ENCODE data around the gene TXLNB.

TXLNB gene

GRCh38 chr6:139330826-139331500 lies 39.2 kb upstream of the TXLNB start:
- Histone ChIP-seq H3K27ac (ENCODE audit: low read length, poor library complexity, severe bottlenecking) (no peak overlapping the region), H3K79me1 (replicated peaks; ENCODE audit: low read length, poor library complexity, severe bottlenecking) (no peaks in the 10 kb centered on the region), H3K14ac (ENCODE audit: low read length in 2 of 2) (no peak overlapping the region), H2BK15ac (ENCODE audit: low read depth, poor library complexity, severe bottlenecking) (no peak overlapping the region), H3K4me1 (ENCODE audit: control insufficient read depth, insufficient read depth, low read depth, low read length) (no peaks in the 10 kb centered on the region), H3K4ac (ENCODE audit: low read depth in 1 of 2, low read length in 2 of 2) (no peak overlapping the region), H3K23ac (ENCODE audit: low read length in 2 of 2) (no peak overlapping the region), H2BK5ac (ENCODE audit: low read depth, low read length, poor library complexity, severe bottlenecking) (no peak overlapping the region), H3K4me2 (ENCODE audit: low read length, poor library complexity, severe bottlenecking) (no peak overlapping the region), H4K91ac (ENCODE audit: low read length) (no peak overlapping the region), H3K4me3 (ENCODE audit: insufficient read depth in 1 of 2, low read depth in 1 of 2, low read length in 2 of 2) (no peak overlapping the region), H2AFZ (ENCODE audit: low read depth, low read length) (no peak overlapping the region), H2AK5ac (ENCODE audit: low read length, severe bottlenecking) (no peak overlapping the region), H4K8ac (ENCODE audit: low read length) (no peak overlapping the region), H2BK120ac (ENCODE audit: low read depth, low read length) (no peak overlapping the region), H3K9me3 (ENCODE audit: control insufficient read depth, low read length) (no peaks in the 10 kb centered on the region), H3K36me3 (ENCODE audit: control insufficient read depth in 1 of 2, insufficient read depth in 2 of 2, low read depth in 1 of 2, low read length in 2 of 2) (no peaks in the 10 kb centered on the region), H3K9ac (ENCODE audit: low read length) (no peak overlapping the region), H3K27me3 (ENCODE audit: control insufficient read depth in 1 of 2, insufficient read depth in 1 of 2, low read length in 2 of 2) (no peaks in the 10 kb centered on the region), H3K18ac (ENCODE audit: low read depth in 1 of 2, low read length in 2 of 2) (no peak overlapping the region), H2BK12ac (ENCODE audit: low read length in 2 of 2) (no peak overlapping the region)
- no peak for DNase-seq
- 79% methylated on average over 3 of the region's 3 CpGs for WGBS

DNA sequence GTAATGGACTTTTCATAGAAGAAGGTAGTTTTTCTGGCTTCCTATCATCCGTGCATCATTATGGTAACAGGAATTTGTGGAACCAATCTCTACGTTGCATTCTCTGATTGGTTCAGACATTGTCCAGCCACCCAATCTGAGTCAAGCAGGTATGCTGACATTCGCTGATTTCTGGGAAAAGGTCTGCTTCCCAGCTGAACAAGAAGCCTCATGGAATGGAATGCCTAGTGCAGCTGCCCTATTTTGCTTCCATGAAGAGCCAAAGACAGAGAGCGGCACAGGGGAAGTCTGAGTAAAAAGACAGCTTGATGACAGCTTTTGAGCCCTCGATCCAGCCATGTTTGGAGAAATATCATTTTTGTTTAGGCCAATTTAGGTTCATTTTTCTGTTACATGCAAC lies 38.5 kb upstream of the TXLNB start:
- Histone ChIP-seq H3K4ac (ENCODE audit: low read depth in 1 of 2, low read length in 2 of 2) (no peak overlapping the region), H4K8ac (ENCODE audit: low read length) (no peak overlapping the region), H2BK120ac (ENCODE audit: low read depth, low read length) (no peak overlapping the region), H3K4me3 (ENCODE audit: insufficient read depth in 1 of 2, low read depth in 1 of 2, low read length in 2 of 2) (no peak overlapping the region), H3K18ac (ENCODE audit: low read depth in 1 of 2, low read length in 2 of 2) (no peak overlapping the region), H2BK15ac (ENCODE audit: low read depth, poor library complexity, severe bottlenecking) (no peak overlapping the region), H3K4me2 (ENCODE audit: low read length, poor library complexity, severe bottlenecking) (no peak overlapping the region), H2AFZ (ENCODE audit: low read depth, low read length) (no peak overlapping the region), H3K14ac (ENCODE audit: low read length in 2 of 2) (no peak overlapping the region), H3K79me1 (replicated peaks; ENCODE audit: low read length, poor library complexity, severe bottlenecking) (no peaks in the 10 kb centered on the region), H3K36me3 (ENCODE audit: control insufficient read depth in 1 of 2, insufficient read depth in 2 of 2, low read depth in 1 of 2, low read length in 2 of 2) (no peaks in the 10 kb centered on the region), H4K91ac (ENCODE audit: low read length) (no peak overlapping the region), H2AK5ac (ENCODE audit: low read length, severe bottlenecking) (no peak overlapping the region), H3K4me1 (ENCODE audit: control insufficient read depth, insufficient read depth, low read depth, low read length) (no peaks in the 10 kb centered on the region), H3K9me3 (ENCODE audit: control insufficient read depth, low read length) (no peaks in the 10 kb centered on the region), H3K9ac (ENCODE audit: low read length) (no peak overlapping the region), H3K23ac (ENCODE audit: low read length in 2 of 2) (no peak overlapping the region), H2BK5ac (ENCODE audit: low read depth, low read length, poor library complexity, severe bottlenecking) (no peak overlapping the region), H3K27ac (ENCODE audit: low read length, poor library complexity, severe bottlenecking) (no peak overlapping the region), H2BK12ac (ENCODE audit: low read length in 2 of 2) (peak overlapping the region in 1 of 2 experiments; percentile 21), H3K27me3 (ENCODE audit: control insufficient read depth in 1 of 2, insufficient read depth in 1 of 2, low read length in 2 of 2) (no peaks in the 10 kb centered on the region)
- no peak for DNase-seq
- 94% methylated on average over 4 of the region's 5 CpGs for WGBS

DNA sequence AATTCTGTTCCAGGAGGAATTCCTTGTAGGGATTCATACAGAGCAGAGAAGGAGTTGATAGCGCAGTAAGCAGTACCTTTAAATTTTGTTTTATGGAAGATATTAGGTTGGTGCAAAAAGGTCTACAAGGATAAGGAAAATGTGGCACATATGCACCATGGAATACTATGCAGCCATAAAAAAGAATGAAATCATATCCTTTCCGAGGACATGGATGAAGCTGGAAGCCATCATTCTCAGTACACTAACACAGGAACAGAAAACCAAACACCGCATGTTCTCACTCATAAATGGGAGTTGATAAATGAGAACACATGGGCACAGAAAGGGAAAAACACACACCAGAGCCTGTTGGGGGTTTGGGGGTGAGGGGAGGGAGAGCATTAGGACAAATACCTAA lies 37.4 kb upstream of the TXLNB start:
- 100% methylated on average over 2 of the region's 3 CpGs for WGBS
- no peak for DNase-seq

GRCh38 chr6:139327038-139327437 lies 35.2 kb upstream of the TXLNB start:
- Histone ChIP-seq H3K4me2 (ENCODE audit: low read length, poor library complexity, severe bottlenecking) (no peak overlapping the region), H2BK120ac (ENCODE audit: low read depth, low read length) (no peak overlapping the region), H2AFZ (ENCODE audit: low read depth, low read length) (no peak overlapping the region), H4K91ac (ENCODE audit: low read length) (no peak overlapping the region), H3K79me1 (replicated peaks; ENCODE audit: low read length, poor library complexity, severe bottlenecking) (no peaks in the 10 kb centered on the region), H2BK5ac (ENCODE audit: low read depth, low read length, poor library complexity, severe bottlenecking) (no peak overlapping the region), H3K27ac (ENCODE audit: low read length, poor library complexity, severe bottlenecking) (no peak overlapping the region), H3K4me3 (ENCODE audit: insufficient read depth in 1 of 2, low read depth in 1 of 2, low read length in 2 of 2) (no peak overlapping the region), H3K23ac (ENCODE audit: low read length in 2 of 2) (no peak overlapping the region), H3K14ac (ENCODE audit: low read length in 2 of 2) (no peak overlapping the region), H3K4ac (ENCODE audit: low read depth in 1 of 2, low read length in 2 of 2) (no peak overlapping the region), H3K27me3 (ENCODE audit: control insufficient read depth in 1 of 2, insufficient read depth in 1 of 2, low read length in 2 of 2) (no peaks in the 10 kb centered on the region), H3K18ac (ENCODE audit: low read depth in 1 of 2, low read length in 2 of 2) (no peak overlapping the region), H2BK12ac (ENCODE audit: low read length in 2 of 2) (no peak overlapping the region), H3K9me3 (ENCODE audit: control insufficient read depth, low read length) (no peaks in the 10 kb centered on the region), H3K9ac (ENCODE audit: low read length) (no peak overlapping the region), H2BK15ac (ENCODE audit: low read depth, poor library complexity, severe bottlenecking) (no peak overlapping the region), H4K8ac (ENCODE audit: low read length) (no peak overlapping the region), H3K4me1 (ENCODE audit: control insufficient read depth, insufficient read depth, low read depth, low read length) (peaks cover 1% of the 10 kb centered on the region), H3K36me3 (ENCODE audit: control insufficient read depth in 1 of 2, insufficient read depth in 2 of 2, low read depth in 1 of 2, low read length in 2 of 2) (no peaks in the 10 kb centered on the region), H2AK5ac (ENCODE audit: low read length, severe bottlenecking) (no peak overlapping the region)
- WGBS = 97% methylated on average over 5 of the region's 5 CpGs
- no peak for DNase-seq

More for the DNA sequence above, 37.4 kb upstream of the TXLNB start:
- no peaks in the 10 kb centered on the region for H3K4me1 ChIP-seq (ENCODE audit: control insufficient read depth, insufficient read depth, low read depth, low read length)
- H2BK120ac ChIP-seq (ENCODE audit: low read depth, low read length) = no peak overlapping the region
- H3K27me3 ChIP-seq (ENCODE audit: control insufficient read depth in 1 of 2, insufficient read depth in 1 of 2, low read length in 2 of 2) = no peaks in the 10 kb centered on the region
- no peak overlapping the region for H4K91ac ChIP-seq (ENCODE audit: low read length)
- H3K36me3 ChIP-seq (ENCODE audit: control insufficient read depth in 1 of 2, insufficient read depth in 2 of 2, low read depth in 1 of 2, low read length in 2 of 2) = no peaks in the 10 kb centered on the region
- no peak overlapping the region for H4K8ac ChIP-seq (ENCODE audit: low read length)
- no peak overlapping the region for H3K4me3 ChIP-seq (ENCODE audit: insufficient read depth in 1 of 2, low read depth in 1 of 2, low read length in 2 of 2)
- no peak overlapping the region for H3K18ac ChIP-seq (ENCODE audit: low read depth in 1 of 2, low read length in 2 of 2)
- H2BK12ac ChIP-seq (ENCODE audit: low read length in 2 of 2) = no peak overlapping the region
- no peak overlapping the region for H3K23ac ChIP-seq (ENCODE audit: low read length in 2 of 2)
- H2AFZ ChIP-seq (ENCODE audit: low read depth, low read length) = no peak overlapping the region
- H3K4me2 ChIP-seq (ENCODE audit: low read length, poor library complexity, severe bottlenecking) = no peak overlapping the region
- H2AK5ac ChIP-seq (ENCODE audit: low read length, severe bottlenecking) = no peak overlapping the region
- no peak overlapping the region for H2BK15ac ChIP-seq (ENCODE audit: low read depth, poor library complexity, severe bottlenecking)
- no peaks in the 10 kb centered on the region for H3K79me1 ChIP-seq (replicated peaks; ENCODE audit: low read length, poor library complexity, severe bottlenecking)
- no peaks in the 10 kb centered on the region for H3K9me3 ChIP-seq (ENCODE audit: control insufficient read depth, low read length)
- no peak overlapping the region for H3K4ac ChIP-seq (ENCODE audit: low read depth in 1 of 2, low read length in 2 of 2)
- no peak overlapping the region for H2BK5ac ChIP-seq (ENCODE audit: low read depth, low read length, poor library complexity, severe bottlenecking)
- H3K9ac ChIP-seq (ENCODE audit: low read length) = no peak overlapping the region
- H3K14ac ChIP-seq (ENCODE audit: low read length in 2 of 2) = no peak overlapping the region
- H3K27ac ChIP-seq (ENCODE audit: low read length, poor library complexity, severe bottlenecking) = no peak overlapping the region

Data from mesenchymal stem cell (in vitro differentiated cells and primary cell).